Endodermal cell (in vitro differentiated cells): Measurements from ENCODE around the gene ARIH1. TPM values are rescaled to one million over a fixed set of nuclear protein-coding genes. Genes with fewer than 3 reads are reported as not detected.
"Not testable (repeated sequence)": the region's sequence is repeated elsewhere in the genome, so short reads cannot be mapped to it uniquely, and the experiment has no call there.

ENCODE experiments used
- DNase-seq: peaks from one replicate; pipeline ENCODE4 v3.0.0-alpha.2; 2017
- H3K27ac ChIP-seq: 2 replicates; pipeline ENCODE4 v1.5.1; 2013; ENCODE audit warnings: mild to moderate bottlenecking, low read depth, low read length, moderate library complexity
- H3K27me3 ChIP-seq: 2 replicates; pipeline ENCODE4 v1.6.1; 2013; ENCODE audit warnings: mild to moderate bottlenecking, low read length, moderate library complexity; ENCODE audit not compliant: insufficient read depth, control insufficient read depth, poor library complexity, severe bottlenecking
- H3K36me3 ChIP-seq: 2 replicates; pipeline ENCODE4 v1.7.0; 2013; ENCODE audit warnings: mild to moderate bottlenecking, low read length, moderate library complexity; ENCODE audit not compliant: control insufficient read depth, insufficient read depth
- H3K4me1 ChIP-seq: one replicate; pipeline ENCODE4 v1.7.0; 2013; ENCODE audit warnings: low read length; ENCODE audit not compliant: control insufficient read depth, insufficient read depth
- H3K4me3 ChIP-seq: 2 replicates; pipeline ENCODE4 v1.5.1; 2013; ENCODE audit warnings: mild to moderate bottlenecking, low read length, moderate library complexity
- H3K9ac ChIP-seq: 2 replicates; pipeline ENCODE4 v1.6.1; 2013; ENCODE audit warnings: mild to moderate bottlenecking, low read length, moderate library complexity; ENCODE audit not compliant: poor library complexity, severe bottlenecking; ENCODE audit errors: extremely low read depth
- H3K9me3 ChIP-seq: 2 replicates; pipeline ENCODE4 v1.6.1; 2013; ENCODE audit warnings: mild to moderate bottlenecking, low read length, moderate library complexity; ENCODE audit not compliant: control insufficient read depth
- H3K27ac Mint-ChIP-seq: 2 replicates; pipeline ENCODE4 v1.8.0; 2020; ENCODE audit warnings: mixed read lengths
- H3K27me3 Mint-ChIP-seq: 2 replicates; pipeline ENCODE4 v1.8.0; 2021; ENCODE audit warnings: mild to moderate bottlenecking, mixed read lengths; ENCODE audit not compliant: insufficient read depth
- H3K36me3 Mint-ChIP-seq: 2 replicates; pipeline ENCODE4 v1.8.0; 2020; ENCODE audit warnings: low read depth, mixed read lengths
- H3K4me1 Mint-ChIP-seq: 2 replicates; pipeline ENCODE4 v1.8.0; 2020; ENCODE audit warnings: mixed read lengths
- H3K4me3 Mint-ChIP-seq: 2 replicates; pipeline ENCODE4 v1.8.0; 2020; ENCODE audit warnings: mild to moderate bottlenecking, moderate library complexity, mixed read lengths
- H3K9me3 Mint-ChIP-seq: 2 replicates; pipeline ENCODE4 v1.8.0; 2020; ENCODE audit warnings: mild to moderate bottlenecking, mixed read lengths
- CTCF ChIP-seq: fragments of 200-600 bp; sonication (generic); conservative IDR thresholded peaks from 2 replicates; pipeline ENCODE4 v1.5.0; 2021; ENCODE audit warnings: antibody characterized with exemption, mild to moderate bottlenecking
- WGBS, 2 experiments: methylation state at CpG; one replicate each; pipeline versions ENCODE4 v1.1.5 to v1.1.7; 2013; ENCODE audit warnings: missing lambda C conversion rate in 2 of 2, mixed read lengths in 1 of 2; ENCODE audit not compliant: insufficient coverage in 1 of 2, insufficient read length in 1 of 2; 5-methylcytosine and 5-hydroxymethylcytosine counted together
- total RNA-seq, 2 donors: library from RNA; stranded (reverse); fragmentation: NEBNext Ultra II Directional in 1 of 2; extraction: Animal tissue kit (Norgen Biotek cat#: 25700) in 1 of 2; gene quantifications; 2 replicates in 1 of 2; 3 replicates in 1 of 2; pipeline ENCODE4 v1.2.1, GENCODE V29; 2021

Gene ARIH1
- total RNA-seq, 2 donors from 2014 or later: 183 to 238 TPM

GRCh38 chr15:72604794-72605193 lies 130.7 kb downstream of the ARIH1 start:
- H3K4me1 ChIP-seq: no peaks in the 10 kb centered on the region
- H3K9me3 ChIP-seq: no peaks in the 10 kb centered on the region
- H3K4me3 Mint-ChIP-seq: no peak overlapping the region
- H3K36me3 Mint-ChIP-seq: no peaks in the 10 kb centered on the region
- peaks cover 14% of the 10 kb centered on the region for H3K4me1 Mint-ChIP-seq
- H3K27ac Mint-ChIP-seq: no peak overlapping the region
- no peak overlapping the region for H3K9ac ChIP-seq
- no peak overlapping the region for H3K4me3 ChIP-seq
- H3K27ac ChIP-seq: no peak overlapping the region
- H3K36me3 ChIP-seq: no peaks in the 10 kb centered on the region
- peaks cover 6% of the 10 kb centered on the region for H3K27me3 Mint-ChIP-seq
- no peak for TF ChIP-seq CTCF
- no peaks in the 10 kb centered on the region for H3K27me3 ChIP-seq
- H3K9me3 Mint-ChIP-seq: no peaks in the 10 kb centered on the region
- peak; percentile 87 for DNase-seq
- WGBS, 2 experiments: 71 to 90% methylated on average over 2 to 4 of the region's 4 CpGs

DNA sequence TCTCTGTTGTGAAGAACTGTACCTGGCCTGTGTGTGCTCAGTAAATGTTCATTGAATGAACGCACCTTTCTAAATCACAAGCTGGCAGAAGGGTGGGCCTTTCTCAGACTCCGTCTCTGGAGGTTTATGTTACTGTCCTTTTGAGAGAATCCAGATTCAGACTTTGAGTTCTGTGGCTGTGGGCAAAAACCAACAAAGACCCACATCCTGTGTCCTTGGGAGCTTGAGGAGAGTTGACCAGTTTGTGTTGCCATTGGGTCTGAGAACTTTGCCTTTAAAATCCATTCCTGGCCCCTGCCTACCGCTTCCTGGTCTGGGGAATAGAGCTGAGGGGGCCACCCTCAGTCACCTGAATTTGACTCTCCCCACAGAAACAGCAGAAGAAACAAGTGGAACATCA lies 134.0 kb downstream of the ARIH1 start:
- not testable (repeated sequence) for DNase-seq, H3K27ac ChIP-seq, H3K9me3 Mint-ChIP-seq, H3K4me3 ChIP-seq, H3K4me3 Mint-ChIP-seq, H3K9ac ChIP-seq, H3K36me3 Mint-ChIP-seq, H3K27me3 Mint-ChIP-seq, H3K4me1 ChIP-seq, H3K27ac Mint-ChIP-seq, H3K9me3 ChIP-seq, H3K27me3 ChIP-seq, H3K36me3 ChIP-seq
- H3K4me1 Mint-ChIP-seq: peaks cover 14% of the 10 kb centered on the region
- WGBS, 2 experiments: 90 to 100% methylated on average over 3 of the region's 3 CpGs

DNA sequence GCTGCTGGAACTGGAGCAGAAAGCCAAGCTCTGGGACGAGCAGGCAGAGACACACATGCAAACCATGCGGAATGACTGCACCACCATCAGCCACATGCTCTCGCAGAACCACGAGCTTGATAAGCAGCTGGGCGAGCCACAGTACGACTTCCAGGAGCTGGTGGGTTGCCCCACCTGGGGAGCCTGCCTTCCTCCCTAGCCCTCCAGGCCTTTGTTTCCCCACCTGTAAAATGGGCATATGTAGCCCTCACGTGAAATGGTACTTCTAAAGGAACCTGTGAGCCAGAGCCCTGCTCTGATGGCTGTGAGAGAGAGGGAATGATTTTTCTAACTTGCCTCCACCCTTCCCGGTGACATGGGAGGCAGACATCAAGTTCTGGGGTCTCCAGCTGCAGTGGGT lies 135.7 kb downstream of the ARIH1 start:
- H3K4me1 Mint-ChIP-seq: peaks cover 14% of the 10 kb centered on the region
- no peak for TF ChIP-seq CTCF
- WGBS, 2 experiments: 84 to 93% methylated on average over 7 to 8 of the region's 8 CpGs

GRCh38 chr15:72612324-72612723 lies 138.2 kb downstream of the ARIH1 start:
- H3K36me3 ChIP-seq, H3K4me1 ChIP-seq, H3K27ac ChIP-seq, H3K27me3 Mint-ChIP-seq, H3K9me3 Mint-ChIP-seq, H3K9ac ChIP-seq, H3K9me3 ChIP-seq, H3K27me3 ChIP-seq, H3K4me3 ChIP-seq, H3K4me3 Mint-ChIP-seq, H3K27ac Mint-ChIP-seq, H3K36me3 Mint-ChIP-seq: not testable (repeated sequence)
- peak; percentile 24 for DNase-seq
- peaks cover 16% of the 10 kb centered on the region for H3K4me1 Mint-ChIP-seq
- 92 to 100% methylated on average over 1 to 3 of the region's 3 CpGs for WGBS, 2 experiments

More for the DNA sequence above, 135.7 kb downstream of the ARIH1 start:
- H3K27me3 ChIP-seq: no peaks in the 10 kb centered on the region
- no peak overlapping the region for H3K4me3 Mint-ChIP-seq
- H3K27ac ChIP-seq: no peak overlapping the region
- H3K27ac Mint-ChIP-seq: no peak overlapping the region
- no peak for DNase-seq
- H3K4me1 ChIP-seq: no peaks in the 10 kb centered on the region
- no peaks in the 10 kb centered on the region for H3K36me3 Mint-ChIP-seq
- H3K4me3 ChIP-seq: no peak overlapping the region
- H3K9me3 ChIP-seq: no peaks in the 10 kb centered on the region
- H3K36me3 ChIP-seq: no peaks in the 10 kb centered on the region
- H3K27me3 Mint-ChIP-seq: peaks cover 6% of the 10 kb centered on the region
- no peak overlapping the region for H3K9ac ChIP-seq
- H3K9me3 Mint-ChIP-seq: no peaks in the 10 kb centered on the region
